K562 (cell line): ENCODE data around the gene HSPA5. TPM values are rescaled to one million over a fixed set of nuclear protein-coding genes. Genes with fewer than 3 reads are reported as not detected.

Experiments
- ATF6 ChIP-seq: sonication (generic); formaldehyde crosslinking; IDR thresholded peaks from 2 replicates; pipeline ENCODE4 v1.4.0; 2020; ENCODE audit warnings: mild to moderate bottlenecking, missing genetic modification reagents
- CBFB ChIP-seq: sonication (generic); formaldehyde crosslinking; IDR thresholded peaks from 2 replicates; pipeline ENCODE4 v1.4.0; 2020; ENCODE audit warnings: mild to moderate bottlenecking, missing genetic modification reagents
- CXXC5 ChIP-seq: fragments of 250-450 bp; sonication (Bioruptor Pico); IDR thresholded peaks from 2 replicates; pipeline ENCODE4 v1.8.0; 2022; ENCODE audit warnings: inconsistent platforms, mild to moderate bottlenecking, moderate library complexity
- ETV5 ChIP-seq: sonication (generic); formaldehyde crosslinking; IDR thresholded peaks from 2 replicates; pipeline ENCODE4 v1.4.0; 2020; ENCODE audit warnings: low read depth, mild to moderate bottlenecking, missing genetic modification reagents
- GTF2A2 ChIP-seq: IDR thresholded peaks from 2 replicates; pipeline ENCODE4 v1.6.1; 2016; ENCODE audit warnings: mild to moderate bottlenecking, missing genetic modification characterization, missing compliant biosample characterization
- HDAC1 ChIP-seq, 2 experiments: fragments of 450-650 bp; IDR thresholded peaks; 2 replicates each; pipeline ENCODE4 v1.6.1; 2016 to 2017; ENCODE audit warnings: inconsistent platforms in 1 of 2, mild to moderate bottlenecking in 1 of 2, moderate library complexity in 1 of 2
- NCOA1 ChIP-seq: fragments of 450-650 bp; IDR thresholded peaks from 2 replicates; pipeline ENCODE4 v1.6.1; 2016; ENCODE audit warnings: low read depth
- NCOA2 ChIP-seq, 2 experiments: fragments of 450-650 bp; IDR thresholded peaks; 2 replicates each; pipeline ENCODE4 v1.6.1; 2018; ENCODE audit warnings: mild to moderate bottlenecking in 2 of 2, moderate library complexity in 1 of 2; ENCODE audit not compliant: partially characterized antibody in 2 of 2
- RBM25 ChIP-seq: fragments of 200-400 bp; formaldehyde crosslinking; IDR thresholded peaks from 2 replicates; pipeline ENCODE4 v1.6.1; 2018; ENCODE audit warnings: low read length, low read depth, moderate library complexity; ENCODE audit not compliant: severe bottlenecking
- SIN3A ChIP-seq, 2 experiments: fragments of 150-350 bp in 1 of 2; IDR thresholded peaks; 2 replicates each; pipeline ENCODE4 v1.6.1; 2011 to 2016; ENCODE audit warnings: borderline replicate concordance in 2 of 2, low read depth in 2 of 2, low read length in 2 of 2, mild to moderate bottlenecking in 2 of 2, moderate library complexity in 2 of 2; ENCODE audit not compliant: control insufficient read depth in 1 of 2
- SP1 ChIP-seq: sonication (generic); formaldehyde crosslinking; IDR thresholded peaks from 2 replicates; pipeline ENCODE4 v1.8.1; 2022; ENCODE audit warnings: mild to moderate bottlenecking, missing genetic modification reagents
- TAF1 ChIP-seq: IDR thresholded peaks from 2 replicates; pipeline ENCODE4 v1.6.1; 2011; ENCODE audit warnings: mild to moderate bottlenecking, low read length, moderate library complexity; ENCODE audit not compliant: insufficient read depth, control insufficient read depth, severe bottlenecking; ENCODE audit errors: extremely low read depth
- ZNF431 ChIP-seq: sonication (generic); formaldehyde crosslinking; IDR thresholded peaks from 2 replicates; pipeline ENCODE4 v1.8.0; 2022; ENCODE audit warnings: mild to moderate bottlenecking, missing genetic modification reagents
- polyA plus RNA-seq, 8 experiments: library from polyadenylated mRNA; depleted of rRNA in 4 of 8; stranded (reverse) in 5 of 8; unstranded in 3 of 8; fragments of >200 nt; fragmentation: Nextera tagmentation in 2 of 8; fragmentation: Illumina TruSeq in 1 of 8; extraction: Ambion mirVana in 2 of 8; extraction: Trizol in 1 of 8; gene quantifications; 2 replicates each; pipeline versions ENCODE4 v1.2.1 to v1.2.3, GENCODE V29; 2011 to 2014; ENCODE audit warnings: inconsistent platforms in 1 of 8, missing spikeins in 1 of 8
- total RNA-seq, 7 experiments: library from RNA; depleted of rRNA in 6 of 7; stranded (reverse); fragments of >200 nt in 6 of 7; fragmentation: Illumina TruSeq in 2 of 7; extraction: Trizol in 2 of 7; gene quantifications; 2 replicates each; pipeline versions ENCODE4 v1.2.1 to v1.2.3, GENCODE V29; 2011 to 2021; ENCODE audit warnings: low replicate concordance in 1 of 7
- TF ChIP-seq, protein P1 (sequence below): fragments of 150-350 bp; conservative IDR thresholded peaks from 2 replicates; pipeline ENCODE4 v1.6.1; 2014; ENCODE audit warnings: low read length
- TF ChIP-seq, protein P2 (sequence below): sonication (generic); formaldehyde crosslinking; IDR thresholded peaks from 2 replicates; pipeline ENCODE4 v1.8.0; 2022; ENCODE audit warnings: missing genetic modification reagents, mild to moderate bottlenecking, moderate library complexity, borderline replicate concordance
- TF ChIP-seq, protein P3 (sequence below): fragments of 250-450 bp; sonication (Bioruptor Pico); IDR thresholded peaks from 2 replicates; pipeline ENCODE4 v1.9.0; 2021; ENCODE audit warnings: mild to moderate bottlenecking, inconsistent platforms
- TF ChIP-seq, protein P4 (sequence below): IDR thresholded peaks from 2 replicates; pipeline ENCODE4 v1.6.1; 2011; ENCODE audit not compliant: insufficient read length; ENCODE audit errors: extremely low read depth

The HSPA5 gene
- total and polyA plus RNA-seq, 9 of the 15 experiments (the other 6 are each of a cell fraction or from before 2014, with no cell fraction given): 48.0 to 265 (median 113) TPM

DNA sequence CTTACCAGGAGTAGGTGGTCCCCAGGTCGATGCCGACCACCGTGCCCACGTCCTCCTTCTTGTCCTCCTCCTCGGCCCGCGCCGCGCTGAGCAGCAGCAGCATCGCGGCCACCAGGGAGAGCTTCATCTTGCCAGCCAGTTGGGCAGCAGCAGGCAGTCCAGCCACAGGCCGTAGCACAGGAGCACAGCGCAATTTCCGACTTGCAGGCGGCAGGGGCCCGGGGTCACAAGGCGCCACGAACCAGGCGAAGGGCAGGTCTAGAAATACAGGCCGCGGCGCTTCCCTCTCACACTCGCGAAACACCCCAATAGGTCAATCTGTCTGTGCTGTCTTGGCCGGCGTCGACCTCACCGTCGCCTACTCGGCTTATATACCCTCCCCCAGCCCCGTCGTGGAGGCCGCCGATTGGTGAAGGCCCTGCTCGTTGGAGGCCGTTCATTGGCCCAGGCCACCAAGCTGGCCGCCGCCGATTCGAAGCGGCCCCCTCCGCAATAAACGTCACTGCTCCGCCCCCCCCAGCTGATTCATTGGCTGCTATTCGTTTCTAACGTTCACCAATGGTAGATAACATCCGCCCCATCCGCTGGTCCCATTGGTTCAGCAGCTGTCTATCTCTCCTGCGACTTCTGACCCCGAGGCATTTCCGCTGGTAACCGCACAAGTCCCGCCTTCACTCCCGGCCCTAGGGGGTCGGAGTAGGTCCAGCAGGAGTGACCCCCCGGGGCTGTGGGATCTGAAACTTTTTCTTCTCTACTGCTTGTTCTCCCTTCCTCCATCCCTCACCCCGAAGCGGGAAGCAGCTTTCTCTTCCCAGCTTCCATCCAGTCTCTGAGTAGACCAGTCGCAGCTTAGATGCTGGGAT is at the start of gene HSPA5 (continued):
- TF ChIP-seq ATF6 (CRISPR knock-in tag) (peak; percentile 82), CXXC5 (CRISPR knock-in tag) (peak; percentile 82), ZNF431 (CRISPR knock-in tag) (peak; percentile 81), TAF1 (peak; percentile 95), NCOA1 (no peak), RBM25 (peak; percentile 92), HDAC1 (IDR thresholded peaks at IDR 0.05) (no peak), SIN3A (IDR thresholded peaks at IDR 0.05; ENCODE audit: borderline replicate concordance in 2 of 2, control insufficient read depth in 1 of 2, low read depth in 2 of 2, low read length in 2 of 2) (peak; percentile 75 to 94; a peak in 3 of 4 replicates), SP1 (CRISPR knock-in tag) (peak; percentile 96), ETV5 (peak; percentile 73), CBFB (peak; percentile 93), GTF2A2 (tag) (peak; percentile 85), NCOA2 (IDR thresholded peaks at IDR 0.05; ENCODE audit: partially characterized antibody in 2 of 2) (no peak)
- TF ChIP-seq, protein P1, sequence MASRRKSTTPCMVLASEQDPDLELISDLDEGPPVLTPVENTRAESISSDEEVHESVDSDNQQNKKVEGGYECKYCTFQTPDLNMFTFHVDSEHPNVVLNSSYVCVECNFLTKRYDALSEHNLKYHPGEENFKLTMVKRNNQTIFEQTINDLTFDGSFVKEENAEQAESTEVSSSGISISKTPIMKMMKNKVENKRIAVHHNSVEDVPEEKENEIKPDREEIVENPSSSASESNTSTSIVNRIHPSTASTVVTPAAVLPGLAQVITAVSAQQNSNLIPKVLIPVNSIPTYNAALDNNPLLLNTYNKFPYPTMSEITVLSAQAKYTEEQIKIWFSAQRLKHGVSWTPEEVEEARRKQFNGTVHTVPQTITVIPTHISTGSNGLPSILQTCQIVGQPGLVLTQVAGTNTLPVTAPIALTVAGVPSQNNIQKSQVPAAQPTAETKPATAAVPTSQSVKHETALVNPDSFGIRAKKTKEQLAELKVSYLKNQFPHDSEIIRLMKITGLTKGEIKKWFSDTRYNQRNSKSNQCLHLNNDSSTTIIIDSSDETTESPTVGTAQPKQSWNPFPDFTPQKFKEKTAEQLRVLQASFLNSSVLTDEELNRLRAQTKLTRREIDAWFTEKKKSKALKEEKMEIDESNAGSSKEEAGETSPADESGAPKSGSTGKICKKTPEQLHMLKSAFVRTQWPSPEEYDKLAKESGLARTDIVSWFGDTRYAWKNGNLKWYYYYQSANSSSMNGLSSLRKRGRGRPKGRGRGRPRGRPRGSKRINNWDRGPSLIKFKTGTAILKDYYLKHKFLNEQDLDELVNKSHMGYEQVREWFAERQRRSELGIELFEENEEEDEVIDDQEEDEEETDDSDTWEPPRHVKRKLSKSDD: 0 out of 2 replicates have a peak, but pooled peaks have one; percentile 41
- TF ChIP-seq, protein P2, sequence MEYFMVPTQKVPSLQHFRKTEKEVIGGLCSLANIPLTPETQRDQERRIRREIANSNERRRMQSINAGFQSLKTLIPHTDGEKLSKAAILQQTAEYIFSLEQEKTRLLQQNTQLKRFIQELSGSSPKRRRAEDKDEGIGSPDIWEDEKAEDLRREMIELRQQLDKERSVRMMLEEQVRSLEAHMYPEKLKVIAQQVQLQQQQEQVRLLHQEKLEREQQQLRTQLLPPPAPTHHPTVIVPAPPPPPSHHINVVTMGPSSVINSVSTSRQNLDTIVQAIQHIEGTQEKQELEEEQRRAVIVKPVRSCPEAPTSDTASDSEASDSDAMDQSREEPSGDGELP (CRISPR knock-in tag): peak; percentile 94
- TF ChIP-seq, protein P3, sequence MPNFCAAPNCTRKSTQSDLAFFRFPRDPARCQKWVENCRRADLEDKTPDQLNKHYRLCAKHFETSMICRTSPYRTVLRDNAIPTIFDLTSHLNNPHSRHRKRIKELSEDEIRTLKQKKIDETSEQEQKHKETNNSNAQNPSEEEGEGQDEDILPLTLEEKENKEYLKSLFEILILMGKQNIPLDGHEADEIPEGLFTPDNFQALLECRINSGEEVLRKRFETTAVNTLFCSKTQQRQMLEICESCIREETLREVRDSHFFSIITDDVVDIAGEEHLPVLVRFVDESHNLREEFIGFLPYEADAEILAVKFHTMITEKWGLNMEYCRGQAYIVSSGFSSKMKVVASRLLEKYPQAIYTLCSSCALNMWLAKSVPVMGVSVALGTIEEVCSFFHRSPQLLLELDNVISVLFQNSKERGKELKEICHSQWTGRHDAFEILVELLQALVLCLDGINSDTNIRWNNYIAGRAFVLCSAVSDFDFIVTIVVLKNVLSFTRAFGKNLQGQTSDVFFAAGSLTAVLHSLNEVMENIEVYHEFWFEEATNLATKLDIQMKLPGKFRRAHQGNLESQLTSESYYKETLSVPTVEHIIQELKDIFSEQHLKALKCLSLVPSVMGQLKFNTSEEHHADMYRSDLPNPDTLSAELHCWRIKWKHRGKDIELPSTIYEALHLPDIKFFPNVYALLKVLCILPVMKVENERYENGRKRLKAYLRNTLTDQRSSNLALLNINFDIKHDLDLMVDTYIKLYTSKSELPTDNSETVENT: peak; percentile 95
- TF ChIP-seq, protein P4, sequence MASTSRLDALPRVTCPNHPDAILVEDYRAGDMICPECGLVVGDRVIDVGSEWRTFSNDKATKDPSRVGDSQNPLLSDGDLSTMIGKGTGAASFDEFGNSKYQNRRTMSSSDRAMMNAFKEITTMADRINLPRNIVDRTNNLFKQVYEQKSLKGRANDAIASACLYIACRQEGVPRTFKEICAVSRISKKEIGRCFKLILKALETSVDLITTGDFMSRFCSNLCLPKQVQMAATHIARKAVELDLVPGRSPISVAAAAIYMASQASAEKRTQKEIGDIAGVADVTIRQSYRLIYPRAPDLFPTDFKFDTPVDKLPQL: peak; percentile 88
